Choroid plexus epithelial cell (primary cell): ENCODE measurements around the gene PDYN.

Source experiments
- DNase-seq: peaks from one replicate; pipeline ENCODE4 v3.0.0-alpha.2; 2010; ENCODE audit warnings: low read depth
- H3K4me3 ChIP-seq: 2 replicates; pipeline ENCODE4 v1.5.1; 2011; ENCODE audit warnings: low read depth, mild to moderate bottlenecking, control low read depth, low read length, moderate library complexity
- CTCF ChIP-seq: conservative IDR thresholded peaks from 2 replicates; pipeline ENCODE4 v1.5.1; 2011; ENCODE audit warnings: low read depth, mild to moderate bottlenecking, control low read depth, inconsistent platforms, low read length, moderate library complexity

The PDYN gene

GRCh38 chr20:2026004-2026403, 32.1 kb upstream of the PDYN start:
- DNase-seq, result no peak
- H3K4me3 ChIP-seq, result no peak overlapping the region
- TF ChIP-seq CTCF, result no peak

GRCh38 chr20:2023151-2023550, 29.3 kb upstream of the PDYN start:
- no peak for TF ChIP-seq CTCF
- no peak for DNase-seq
- H3K4me3 ChIP-seq, result no peak overlapping the region

GRCh38 chr20:2022163-2022562, 28.3 kb upstream of the PDYN start:
- TF ChIP-seq CTCF, result no peak
- DNase-seq, result peak; percentile 11
- H3K4me3 ChIP-seq, result no peak overlapping the region

GRCh38 chr20:2010533-2010932, 16.7 kb upstream of the PDYN start:
- H3K4me3 ChIP-seq, result no peak overlapping the region
- DNase-seq, result no peak
- TF ChIP-seq CTCF, result no peak

GRCh38 chr20:2006452-2007361, 12.8 kb upstream of the PDYN start:
- TF ChIP-seq CTCF, result peak; percentile 86
- peak; percentile 52 for DNase-seq
- H3K4me3 ChIP-seq, result no peak overlapping the region

GRCh38 chr20:2005831-2006426, 12.1 kb upstream of the PDYN start:
- H3K4me3 ChIP-seq, result no peak overlapping the region
- peak; percentile 17 for TF ChIP-seq CTCF
- peak; percentile 67 for DNase-seq
